ENCODE results near the gene SLC22A14.

- TF ChIP-seq POLR2A (IDR thresholded peaks at IDR 0.05) (no peak), EP300 (IDR thresholded peaks at IDR 0.05) (no peak)
- TF ChIP-seq, protein P1, sequence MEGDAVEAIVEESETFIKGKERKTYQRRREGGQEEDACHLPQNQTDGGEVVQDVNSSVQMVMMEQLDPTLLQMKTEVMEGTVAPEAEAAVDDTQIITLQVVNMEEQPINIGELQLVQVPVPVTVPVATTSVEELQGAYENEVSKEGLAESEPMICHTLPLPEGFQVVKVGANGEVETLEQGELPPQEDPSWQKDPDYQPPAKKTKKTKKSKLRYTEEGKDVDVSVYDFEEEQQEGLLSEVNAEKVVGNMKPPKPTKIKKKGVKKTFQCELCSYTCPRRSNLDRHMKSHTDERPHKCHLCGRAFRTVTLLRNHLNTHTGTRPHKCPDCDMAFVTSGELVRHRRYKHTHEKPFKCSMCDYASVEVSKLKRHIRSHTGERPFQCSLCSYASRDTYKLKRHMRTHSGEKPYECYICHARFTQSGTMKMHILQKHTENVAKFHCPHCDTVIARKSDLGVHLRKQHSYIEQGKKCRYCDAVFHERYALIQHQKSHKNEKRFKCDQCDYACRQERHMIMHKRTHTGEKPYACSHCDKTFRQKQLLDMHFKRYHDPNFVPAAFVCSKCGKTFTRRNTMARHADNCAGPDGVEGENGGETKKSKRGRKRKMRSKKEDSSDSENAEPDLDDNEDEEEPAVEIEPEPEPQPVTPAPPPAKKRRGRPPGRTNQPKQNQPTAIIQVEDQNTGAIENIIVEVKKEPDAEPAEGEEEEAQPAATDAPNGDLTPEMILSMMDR (IDR thresholded peaks at IDR 0.05), result no peak
Measured at GRCh38 chr3:38268522-38268921, 13.6 kb upstream of the SLC22A14 start.

Data from gastroesophageal sphincter (tissue), 3 donors.